SHP77 (cell line): ENCODE data around the gene NTN1.

Experiments used
- DNase-seq, 2 experiments: peaks; one replicate each; lab custom pipeline; 2025; lab: John Stamatoyannopoulos, UW

The NTN1 gene

GRCh38 chr17:9273428-9274391 lies 252.4 kb downstream of the NTN1 start:
- no peak for DNase-seq

- no peak for DNase-seq
These were observed 253.7 kb downstream of the NTN1 start for GRCh38 chr17:9274973-9275372.

GRCh38 chr17:9279893-9280292 lies 258.6 kb downstream of the NTN1 start:
- DNase-seq = no peak

- DNase-seq = no peak
These were observed 262.6 kb downstream of the NTN1 start for GRCh38 chr17:9283909-9284308.

- DNase-seq = no peak
These were observed 263.6 kb downstream of the NTN1 start for GRCh38 chr17:9284884-9285283.

GRCh38 chr17:9285602-9286427 lies 264.5 kb downstream of the NTN1 start:
- DNase-seq = no peak

GRCh38 chr17:9286434-9286833 lies 265.1 kb downstream of the NTN1 start:
- DNase-seq = no peak

- no peak for DNase-seq
These were observed 266.0 kb downstream of the NTN1 start for GRCh38 chr17:9287306-9287705.

- DNase-seq = no peak
These were observed 268.9 kb downstream of the NTN1 start for GRCh38 chr17:9290226-9290613.

GRCh38 chr17:9291912-9292560 lies 270.7 kb downstream of the NTN1 start:
- peak in 1 of 2 experiments; percentile 29 for DNase-seq

GRCh38 chr17:9292561-9292941 lies 271.2 kb downstream of the NTN1 start:
- DNase-seq = no peak
